ENCODE measurements around the gene TMEM86A.

Gene TMEM86A

GRCh38 chr11:18699848-18700261, 1.3 kb downstream of the TMEM86A start:
- DNase-seq (ENCODE audit: low read depth in 4 of 4, low spot score in 1 of 4): no peak

GRCh38 chr11:18700375-18700774, 1.8 kb downstream of the TMEM86A start:
- DNase-seq (ENCODE audit: low read depth in 4 of 4, low spot score in 1 of 4): no peak

DNA sequence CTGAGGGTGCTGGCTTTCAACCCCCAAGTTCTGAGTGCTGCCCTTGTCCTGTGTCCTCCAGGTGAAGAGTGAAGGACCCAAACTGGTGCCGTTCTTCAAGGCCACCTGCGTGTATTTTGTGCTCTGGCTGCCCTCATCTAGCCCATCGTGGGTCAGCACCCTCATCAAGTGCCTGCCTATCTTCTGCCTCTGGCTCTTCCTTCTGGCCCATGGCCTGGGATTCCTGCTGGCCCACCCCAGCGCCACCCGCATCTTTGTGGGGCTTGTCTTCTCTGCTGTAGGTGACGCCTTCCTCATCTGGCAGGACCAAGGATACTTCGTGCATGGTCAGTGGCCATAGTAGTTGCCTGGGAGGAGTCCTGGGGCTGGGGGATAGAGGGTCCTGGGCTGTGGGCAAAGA, 2.3 kb downstream of the TMEM86A start:
- DNase-seq (ENCODE audit: low read depth in 4 of 4, low spot score in 1 of 4): no peak

- no peak for DNase-seq (ENCODE audit: low read depth in 4 of 4, low spot score in 1 of 4)
Observed at GRCh38 chr11:18701614-18702216, 3.1 kb downstream of the TMEM86A start.

- DNase-seq (ENCODE audit: low read depth in 4 of 4, low spot score in 1 of 4): no peak
Observed at GRCh38 chr11:18703001-18703763, 4.6 kb downstream of the TMEM86A start.

GRCh38 chr11:18704045-18704645, 5.6 kb downstream of the TMEM86A start:
- no peak for DNase-seq (ENCODE audit: low read depth in 4 of 4, low spot score in 1 of 4)

DNA sequence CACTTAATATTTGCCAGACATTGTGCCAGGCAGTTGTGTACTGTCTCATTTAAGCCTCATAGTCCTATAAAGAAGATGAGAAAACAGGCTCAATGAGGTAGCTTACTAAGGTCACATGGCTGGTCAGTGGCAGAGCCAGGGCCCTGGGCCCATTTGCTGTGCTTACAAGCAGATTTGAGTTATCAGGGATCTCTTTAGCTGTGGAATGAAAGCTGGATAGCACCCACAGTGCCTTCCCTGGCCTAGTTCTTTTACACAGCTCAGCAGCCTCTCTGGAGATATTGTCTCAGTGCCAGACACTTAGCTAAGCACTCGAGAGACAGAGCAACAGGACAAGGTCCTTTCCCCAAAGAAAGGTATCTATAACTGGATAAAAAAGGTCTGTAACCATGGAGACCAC, 6.1 kb downstream of the TMEM86A start:
- no peak for DNase-seq (ENCODE audit: low read depth in 4 of 4, low spot score in 1 of 4)

DNA sequence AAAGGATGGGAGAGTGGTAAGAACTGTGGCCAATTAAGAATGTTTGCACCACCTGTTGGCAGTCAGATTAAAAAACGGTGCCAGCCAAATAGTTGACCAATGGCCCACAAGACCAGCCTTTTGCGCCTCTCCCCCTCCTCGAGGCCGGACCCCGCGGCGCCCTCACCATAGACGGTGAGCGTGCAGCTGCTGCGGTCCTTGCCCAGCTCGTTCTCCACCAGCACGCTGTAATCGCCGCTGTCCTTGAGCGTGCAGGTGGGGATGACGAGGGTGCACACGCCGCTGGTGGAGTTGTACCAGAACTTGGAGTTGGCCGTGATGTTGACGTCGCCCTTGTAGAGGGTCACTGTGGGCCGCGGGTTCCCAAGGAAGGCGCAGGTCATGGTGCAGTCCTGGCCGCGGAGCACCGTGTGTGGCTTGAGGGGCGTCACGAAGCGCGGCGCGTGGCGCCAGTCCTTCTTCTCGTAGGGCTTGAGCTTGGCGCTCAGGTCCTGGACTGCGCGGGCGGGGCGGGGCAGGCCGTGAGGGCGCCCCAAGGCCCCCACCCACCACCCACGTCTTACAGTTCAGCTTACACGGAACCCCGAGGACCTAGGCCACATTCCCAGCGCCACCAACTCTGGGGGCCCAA, 7.2 kb downstream of the TMEM86A start:
- no peak for DNase-seq (ENCODE audit: low read depth in 4 of 4, low spot score in 1 of 4)

- DNase-seq (ENCODE audit: low read depth in 4 of 4, low spot score in 1 of 4): peak in 1 of 4 experiments; percentile 27
Observed at GRCh38 chr11:18706330-18707243, 8.0 kb downstream of the TMEM86A start.

- no peak for DNase-seq (ENCODE audit: low read depth in 4 of 4, low spot score in 1 of 4)
Observed at GRCh38 chr11:18707811-18708340, 9.3 kb downstream of the TMEM86A start.

GRCh38 chr11:18709414-18709813, 10.8 kb downstream of the TMEM86A start:
- no peak for DNase-seq (ENCODE audit: low read depth in 4 of 4, low spot score in 1 of 4)

DNA sequence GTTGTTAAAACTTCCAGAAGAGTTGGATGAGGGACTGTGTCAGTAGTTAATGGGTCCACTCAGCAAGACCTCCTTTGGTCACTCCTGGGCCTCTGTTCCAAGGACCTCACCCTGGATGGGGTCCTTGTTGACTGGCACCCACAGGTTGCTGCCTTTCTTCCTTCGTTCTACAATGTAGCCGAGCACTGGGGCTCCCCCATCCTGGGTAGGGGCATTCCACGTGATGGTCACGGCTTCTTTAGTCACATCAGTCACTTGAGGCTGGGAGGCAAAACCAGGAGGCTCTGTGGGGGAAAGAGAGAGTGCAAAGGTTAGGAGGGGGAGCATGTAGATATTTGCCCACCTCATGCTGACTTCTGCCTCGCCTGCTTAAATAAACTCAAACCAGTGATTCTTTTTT, 12.0 kb downstream of the TMEM86A start:
- no peak for DNase-seq (ENCODE audit: low read depth in 4 of 4, low spot score in 1 of 4)

DNA sequence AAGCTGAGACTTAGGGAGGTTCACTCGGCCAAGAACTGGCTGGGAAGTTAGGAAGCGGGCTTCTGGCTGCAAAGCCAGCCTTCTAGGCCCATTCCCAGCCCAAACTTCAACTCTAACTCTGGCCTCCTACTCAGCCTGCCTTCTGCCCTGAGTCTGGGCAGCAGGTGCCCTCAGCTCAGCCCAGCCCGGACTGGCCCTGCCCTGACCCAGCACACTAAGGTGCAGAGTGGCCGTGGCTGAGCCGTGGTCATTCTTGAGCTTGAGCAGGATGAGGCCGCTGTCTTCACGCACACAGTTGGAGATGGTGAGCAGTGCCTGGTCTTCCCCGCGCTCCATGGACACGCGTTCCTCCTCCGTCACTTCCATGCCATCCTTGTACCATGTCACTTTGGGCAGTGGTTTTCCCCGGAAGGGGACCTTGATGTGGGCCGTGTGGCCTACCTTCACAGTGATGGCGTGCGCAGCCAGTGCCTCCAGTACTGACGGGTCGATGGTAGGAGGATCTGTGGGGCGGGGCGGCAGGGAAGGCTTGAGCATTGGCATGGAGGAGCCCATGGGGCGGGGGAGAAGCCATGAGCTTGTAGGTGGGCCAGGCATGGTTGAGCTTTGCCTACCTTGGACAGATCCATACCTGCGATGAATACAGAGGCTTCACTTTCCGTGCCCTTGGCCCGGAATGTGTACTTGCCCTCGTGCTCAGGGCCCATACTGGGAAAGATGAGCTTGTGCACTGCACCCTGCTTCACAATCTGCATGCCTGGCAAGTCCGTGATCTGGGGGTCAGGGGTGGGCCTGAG, 15.3 kb downstream of the TMEM86A start:
- no peak for DNase-seq (ENCODE audit: low read depth in 4 of 4, low spot score in 1 of 4)

- DNase-seq (ENCODE audit: low read depth in 4 of 4, low spot score in 1 of 4): no peak
Observed at GRCh38 chr11:18714443-18714780, 15.8 kb downstream of the TMEM86A start.

- DNase-seq (ENCODE audit: low read depth in 4 of 4, low spot score in 1 of 4): no peak
Observed at GRCh38 chr11:18715476-18715875, 16.9 kb downstream of the TMEM86A start.

- no peak for DNase-seq (ENCODE audit: low read depth in 4 of 4, low spot score in 1 of 4)
Observed at GRCh38 chr11:18720091-18720807, 21.7 kb downstream of the TMEM86A start.

DNA sequence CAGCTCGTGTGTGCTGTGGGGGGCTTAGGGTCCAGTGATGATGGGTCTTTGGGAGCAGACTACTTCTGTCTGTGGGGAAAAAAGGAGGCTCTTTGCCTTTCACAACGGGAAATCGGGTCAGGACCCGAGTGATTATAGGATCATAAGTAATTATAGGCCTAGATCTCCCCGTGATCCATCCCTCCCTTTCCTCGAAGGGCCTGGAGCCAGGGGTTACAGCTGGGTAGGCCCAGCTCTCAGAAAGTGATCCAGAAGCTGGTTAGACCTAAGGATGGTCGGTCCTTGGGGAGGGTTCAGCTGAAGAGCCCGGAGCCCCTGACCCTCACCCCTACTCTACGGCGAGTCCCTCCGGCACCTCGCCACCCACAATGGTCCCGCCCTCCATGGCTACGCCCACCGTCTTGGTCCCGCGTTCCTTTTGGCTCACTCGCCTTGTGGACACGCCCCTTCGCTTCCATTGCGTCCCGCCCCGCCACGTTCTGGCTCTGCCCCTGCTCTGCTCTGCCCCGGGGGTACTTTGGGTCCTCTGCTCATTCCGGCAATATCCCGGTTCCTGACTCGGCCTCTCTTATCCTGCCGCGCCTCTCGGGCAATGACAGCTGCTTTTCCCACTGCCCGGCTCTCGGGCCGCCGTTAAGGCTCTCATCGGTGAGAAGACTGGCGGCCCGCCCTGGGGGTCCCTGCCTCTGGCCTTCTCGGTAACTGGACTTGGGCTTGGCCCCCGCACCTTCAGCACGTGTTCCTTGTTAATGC, 22.4 kb downstream of the TMEM86A start:
- peak; percentile 63 to 74 (median 68) for DNase-seq (ENCODE audit: low read depth in 4 of 4, low spot score in 1 of 4)

- peak in 2 of 4 experiments; percentile 24 to 32 for DNase-seq (ENCODE audit: low read depth in 4 of 4, low spot score in 1 of 4)
Observed at GRCh38 chr11:18721561-18722292, 23.1 kb downstream of the TMEM86A start.
